ENCODE data around the gene NFX1.
"Not testable (repeated sequence)": the region's sequence is repeated elsewhere in the genome, so short reads cannot be mapped to it uniquely, and the experiment has no call there.

DNA sequence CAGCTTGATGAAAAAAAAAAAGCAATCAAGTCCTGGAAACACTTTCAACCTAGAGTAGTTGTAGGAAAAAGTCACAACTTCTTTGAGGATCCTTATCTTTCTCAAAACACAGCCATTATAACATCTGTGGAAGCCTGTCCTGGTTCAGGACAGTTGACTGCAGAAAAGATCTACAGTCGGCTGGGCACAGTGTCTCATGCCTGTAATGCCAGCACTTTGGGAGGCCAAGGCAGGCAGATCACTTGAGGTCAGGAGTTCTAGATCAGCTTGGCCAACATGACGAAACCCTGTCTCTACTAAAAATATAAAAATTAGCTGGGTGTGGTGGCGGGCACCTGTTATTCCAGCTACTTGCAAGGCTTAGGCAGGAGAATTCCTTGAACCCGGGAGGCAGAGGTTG lies 74.5 kb downstream of the NFX1 start:
- TF ChIP-seq, protein P1, sequence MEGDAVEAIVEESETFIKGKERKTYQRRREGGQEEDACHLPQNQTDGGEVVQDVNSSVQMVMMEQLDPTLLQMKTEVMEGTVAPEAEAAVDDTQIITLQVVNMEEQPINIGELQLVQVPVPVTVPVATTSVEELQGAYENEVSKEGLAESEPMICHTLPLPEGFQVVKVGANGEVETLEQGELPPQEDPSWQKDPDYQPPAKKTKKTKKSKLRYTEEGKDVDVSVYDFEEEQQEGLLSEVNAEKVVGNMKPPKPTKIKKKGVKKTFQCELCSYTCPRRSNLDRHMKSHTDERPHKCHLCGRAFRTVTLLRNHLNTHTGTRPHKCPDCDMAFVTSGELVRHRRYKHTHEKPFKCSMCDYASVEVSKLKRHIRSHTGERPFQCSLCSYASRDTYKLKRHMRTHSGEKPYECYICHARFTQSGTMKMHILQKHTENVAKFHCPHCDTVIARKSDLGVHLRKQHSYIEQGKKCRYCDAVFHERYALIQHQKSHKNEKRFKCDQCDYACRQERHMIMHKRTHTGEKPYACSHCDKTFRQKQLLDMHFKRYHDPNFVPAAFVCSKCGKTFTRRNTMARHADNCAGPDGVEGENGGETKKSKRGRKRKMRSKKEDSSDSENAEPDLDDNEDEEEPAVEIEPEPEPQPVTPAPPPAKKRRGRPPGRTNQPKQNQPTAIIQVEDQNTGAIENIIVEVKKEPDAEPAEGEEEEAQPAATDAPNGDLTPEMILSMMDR (IDR thresholded peaks at IDR 0.05), result not testable (repeated sequence)
- not testable (repeated sequence) for TF ChIP-seq POLR2A (IDR thresholded peaks at IDR 0.05); EP300 (IDR thresholded peaks at IDR 0.05; ENCODE audit: low read depth); POLR2AphosphoS5 (IDR thresholded peaks at IDR 0.05)

Data from transverse colon (tissue), 4 donors.